PFSK-1 (cell line): ENCODE results near the gene SYNJ2.

ENCODE experiments used
- FOXP2 ChIP-seq: optimal IDR thresholded peaks from 2 replicates; pipeline ENCODE3; 2011; ENCODE audit warnings: borderline replicate concordance, control low read depth, inconsistent platforms; ENCODE audit not compliant: insufficient read depth; ENCODE audit errors: extremely low read length, extremely low read depth
- POLR2AphosphoS5 ChIP-seq: IDR thresholded peaks from 2 replicates; pipeline ENCODE4 v1.6.1; 2012; ENCODE audit warnings: low read depth, mild to moderate bottlenecking, control low read depth, low read length, moderate library complexity
- REST ChIP-seq, 2 experiments: IDR thresholded peaks; 2 replicates each; pipeline versions ENCODE4 v1.6.1 to v1.8.0; 2011 to 2012; ENCODE audit warnings: low read depth in 2 of 2, low read length in 2 of 2, control low read depth in 1 of 2, inconsistent platforms in 1 of 2, mild to moderate bottlenecking in 1 of 2, moderate library complexity in 1 of 2; ENCODE audit not compliant: insufficient read depth in 1 of 2
- SIN3A ChIP-seq: IDR thresholded peaks from 2 replicates; pipeline ENCODE4 v1.6.1; 2012; ENCODE audit warnings: mild to moderate bottlenecking, low read length, moderate library complexity, borderline replicate concordance; ENCODE audit not compliant: insufficient read depth
- TAF1 ChIP-seq: IDR thresholded peaks from 2 replicates; pipeline ENCODE4 v1.6.1; 2012; ENCODE audit warnings: low read length, control low read depth, borderline replicate concordance; ENCODE audit not compliant: insufficient read depth

The SYNJ2 gene

DNA sequence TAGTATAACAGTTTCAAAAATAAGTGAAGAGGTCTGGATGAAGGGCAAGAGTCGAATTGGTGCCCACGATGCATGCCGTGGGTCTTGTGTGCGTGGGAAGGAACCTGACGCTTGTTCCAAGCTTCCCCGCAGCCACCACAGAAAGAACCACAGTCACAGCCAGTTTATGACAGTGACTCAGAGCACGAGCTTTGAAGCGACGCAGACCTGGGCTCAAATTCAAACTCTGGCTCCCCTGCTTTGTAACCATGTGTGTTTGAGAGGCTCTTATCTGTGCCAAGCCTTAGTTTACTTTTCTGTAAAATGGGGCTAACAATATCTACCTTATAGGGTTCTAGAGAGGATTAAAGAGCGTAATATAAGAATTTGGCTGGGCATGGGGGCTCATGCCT, 65.5 kb downstream of the SYNJ2 start:
- TF ChIP-seq FOXP2 (no peak), REST (IDR thresholded peaks at IDR 0.05; ENCODE audit: insufficient read depth in 1 of 2, low read depth in 2 of 2, low read length in 2 of 2) (no peak), TAF1 (no peak), SIN3A (no peak), POLR2AphosphoS5 (no peak)

DNA sequence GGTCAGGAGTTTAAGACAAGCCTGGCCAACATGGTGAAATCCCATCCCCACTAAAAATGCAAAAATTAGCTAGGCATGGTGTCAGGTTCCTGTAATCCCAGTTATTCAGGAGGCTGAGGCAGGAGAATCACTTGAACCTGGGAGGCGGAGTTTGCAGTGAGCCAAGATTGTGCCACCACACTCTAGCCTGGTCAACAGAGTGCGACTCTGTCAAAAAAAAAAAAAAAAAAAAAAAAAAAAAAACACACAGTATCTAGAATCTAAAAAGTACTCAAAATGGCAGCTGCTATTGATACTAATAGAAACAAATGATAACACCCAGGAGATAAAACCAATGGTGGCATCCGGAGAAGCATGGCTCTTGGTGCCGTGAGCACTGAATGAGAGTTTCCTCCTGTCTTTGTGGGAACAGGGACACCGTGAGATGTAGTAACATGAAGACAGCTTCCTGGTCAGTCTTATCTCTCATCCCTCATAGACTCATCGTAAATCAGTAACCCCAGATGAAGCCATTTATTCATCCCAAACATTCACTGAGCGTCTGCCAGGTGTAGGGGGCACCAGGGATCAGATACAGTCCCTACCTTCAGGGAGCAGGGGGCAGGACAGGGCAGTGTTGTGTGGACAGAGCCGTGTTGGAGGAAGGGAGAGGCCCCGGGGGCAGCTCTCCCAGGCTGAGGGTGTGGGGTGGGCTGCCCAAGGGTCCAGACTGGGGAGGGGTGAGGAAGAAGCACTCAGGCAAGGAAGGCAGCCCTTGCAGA, 66.1 kb downstream of the SYNJ2 start:
- TF ChIP-seq FOXP2, result no peak
- no peak for TF ChIP-seq POLR2AphosphoS5
- TF ChIP-seq TAF1, result no peak
- no peak for TF ChIP-seq REST (IDR thresholded peaks at IDR 0.05; ENCODE audit: insufficient read depth in 1 of 2, low read depth in 2 of 2, low read length in 2 of 2)
- no peak for TF ChIP-seq SIN3A

DNA sequence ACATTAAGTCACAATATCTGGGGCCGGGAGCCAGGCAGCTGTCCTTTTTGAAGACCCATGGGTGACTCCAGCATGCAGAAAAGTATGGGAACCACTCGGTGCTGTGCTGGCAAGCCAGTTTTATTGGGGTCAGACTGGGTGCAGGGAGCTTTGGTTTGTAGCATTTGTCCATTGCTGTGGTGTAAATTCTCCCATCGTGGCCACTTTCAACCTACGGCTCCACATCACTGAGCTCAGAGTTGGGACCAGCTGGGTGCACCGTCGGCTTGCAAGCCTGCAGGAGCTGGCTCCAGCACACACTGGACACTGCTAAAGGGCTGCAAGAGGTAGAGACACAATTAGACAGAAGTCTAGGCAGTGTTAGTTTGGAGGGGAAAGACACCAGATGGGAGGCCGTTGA, 66.9 kb downstream of the SYNJ2 start:
- TF ChIP-seq POLR2AphosphoS5, result no peak
- no peak for TF ChIP-seq TAF1
- no peak for TF ChIP-seq FOXP2
- TF ChIP-seq SIN3A, result no peak
- TF ChIP-seq REST (IDR thresholded peaks at IDR 0.05; ENCODE audit: insufficient read depth in 1 of 2, low read depth in 2 of 2, low read length in 2 of 2), result no peak

DNA sequence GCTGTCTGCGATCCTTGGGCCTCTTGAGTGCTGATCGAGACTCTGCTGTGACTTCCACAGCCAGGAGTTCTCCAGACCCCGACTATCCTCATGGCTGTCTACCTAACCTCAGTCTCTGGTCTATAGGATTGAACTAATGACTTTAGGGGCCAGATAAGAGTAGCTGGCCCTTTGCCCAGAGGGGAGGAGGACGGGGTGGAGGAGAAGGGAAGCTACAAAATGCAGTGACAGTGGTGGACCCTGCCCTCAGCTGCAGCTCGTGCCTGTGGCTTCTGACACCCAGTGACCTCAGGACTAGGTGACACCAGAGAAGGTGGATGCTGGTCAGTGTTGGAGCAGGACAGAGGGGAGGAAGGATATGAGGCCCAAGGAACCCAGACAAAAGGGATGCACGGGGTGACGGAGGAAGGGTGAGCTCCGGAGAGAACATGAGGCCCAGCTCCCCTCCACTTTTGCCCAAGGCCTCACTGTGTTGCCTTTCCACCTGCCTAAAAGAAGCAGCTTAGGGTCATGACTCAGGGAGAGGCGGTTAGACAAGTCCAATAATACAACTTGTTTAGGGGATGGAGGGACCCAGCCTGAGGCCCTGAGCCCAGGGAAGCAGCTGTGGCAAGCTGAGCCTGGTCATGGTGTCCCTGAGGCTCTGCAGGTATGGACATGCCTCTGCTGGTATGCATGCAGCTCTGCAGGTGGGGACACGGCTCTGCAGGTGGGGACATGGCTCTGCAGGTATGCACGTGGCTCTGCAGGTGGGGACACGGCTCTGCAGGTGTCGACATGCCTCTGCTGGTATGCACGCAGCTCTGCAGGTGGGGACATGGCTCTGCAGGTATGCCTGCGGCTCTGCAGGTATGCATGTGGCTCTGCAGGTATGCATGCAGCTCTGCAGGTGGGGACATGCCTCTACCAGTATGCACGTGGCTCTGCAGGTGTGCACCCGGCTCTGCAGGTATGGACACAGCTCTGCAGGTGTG, 67.7 kb downstream of the SYNJ2 start:
- TF ChIP-seq TAF1 (no peak), REST (IDR thresholded peaks at IDR 0.05; ENCODE audit: insufficient read depth in 1 of 2, low read depth in 2 of 2, low read length in 2 of 2) (no peak), POLR2AphosphoS5 (no peak)
